Kidney (tissue), 14 donors: Measurements from ENCODE around the gene BACE1-AS. TPM values are rescaled to one million over a fixed set of nuclear protein-coding genes. Genes with fewer than 3 reads are reported as not detected.
"Not testable (repeated sequence)": the region's sequence is repeated elsewhere in the genome, so short reads cannot be mapped to it uniquely, and the experiment has no call there.

ENCODE experiments used
- DNase-seq, 5 donors: peaks; one replicate each; pipeline ENCODE4 v3.0.0-alpha.2; 2013 to 2020
- FAIRE-seq: peaks from 2 replicates; lab custom pipeline; 2012; peaks lifted over from hg19 to GRCh38; lab: Jason Lieb, UNC
- H3K27ac ChIP-seq, 2 donors: one replicate each; pipeline ENCODE4 v1.7.0; 2013; ENCODE audit warnings: low read depth in 2 of 2, low read length in 2 of 2, inconsistent platforms in 1 of 2
- H3K27me3 ChIP-seq: one replicate; pipeline ENCODE4 v1.7.1; 2013; ENCODE audit warnings: low read length, inconsistent platforms; ENCODE audit not compliant: control insufficient read depth, insufficient read depth
- H3K36me3 ChIP-seq, 3 donors: one replicate each; pipeline versions ENCODE4 v1.7.0 to v1.7.1; 2013; ENCODE audit warnings: low read length in 3 of 3, control low read depth in 1 of 3, inconsistent platforms in 1 of 3; ENCODE audit not compliant: insufficient read depth in 3 of 3, control insufficient read depth in 2 of 3
- H3K4me1 ChIP-seq, 3 donors: one replicate each; pipeline versions ENCODE4 v1.7.0 to v1.7.1; 2013; ENCODE audit warnings: low read length in 3 of 3, inconsistent platforms in 1 of 3, low read depth in 1 of 3; ENCODE audit not compliant: control insufficient read depth in 2 of 3, insufficient read depth in 2 of 3
- H3K4me3 ChIP-seq, 3 donors: one replicate each; pipeline versions ENCODE4 v1.7.0 to v1.8.1; 2013; ENCODE audit warnings: low read length in 3 of 3, control low read depth in 1 of 3, inconsistent platforms in 1 of 3
- H3K9ac ChIP-seq, 3 donors: one replicate each; pipeline versions ENCODE4 v1.7.0 to v1.7.1; 2013; ENCODE audit warnings: low read length in 3 of 3, control low read depth in 1 of 3, inconsistent platforms in 1 of 3
- H3K9me3 ChIP-seq, 3 donors: one replicate each; pipeline versions ENCODE4 v1.7.0 to v1.7.1; 2013; ENCODE audit warnings: low read length in 3 of 3, control low read depth in 1 of 3, inconsistent platforms in 1 of 3; ENCODE audit not compliant: control insufficient read depth in 2 of 3, insufficient read depth in 1 of 3
- CTCF ChIP-seq: IDR thresholded peaks from 3 replicates; pipeline ENCODE4 v1.5.1; 2012; ENCODE audit warnings: mild to moderate bottlenecking, moderate library complexity, borderline replicate concordance; ENCODE audit not compliant: insufficient read depth; ENCODE audit errors: extremely low read depth
- intact Hi-C: fragments of 100-400 bp; cut with DNase I; formaldehyde crosslinking; loops from one replicate; pipeline ENCODE4 v1.11.1; 2022
- polyA plus RNA-seq: library from polyadenylated mRNA; stranded (reverse); fragments of 350-450 nt; fragmentation: Illumina TruSeq; extraction: RNeasy Lipid Tissue Mini Kit (QIAGEN cat#74804); gene quantifications from one replicate; pipeline ENCODE4 v1.2.3, GENCODE V29; 2014; ENCODE audit warnings: low read depth, low replicate concordance; ENCODE audit not compliant: insufficient read depth
- total RNA-seq: library from RNA; stranded (reverse); fragmentation: NEBNext Ultra II Directional; extraction: Animal tissue kit (Norgen Biotek cat#: 25700); gene quantifications from one replicate; pipeline ENCODE4 v1.2.1, GENCODE V29; 2021
- donor health status: control.
- donor health status: control.
- donor health status: control.
- donor health status: control.
- donor health status: control.
- donor health status: DM: yes; HTN: yes; CAD: no.
- donor health status: Normal renal cell carcinoma (clear cell type).

Gene BACE1-AS
- total and polyA plus RNA-seq, 2 donors from 2014 or later: 8.0 to 8.9 TPM

- intact Hi-C loops: no loop called here
- no peak for TF ChIP-seq CTCF
- DNase-seq: no peak
- no peak for FAIRE-seq
- Histone ChIP-seq H3K27ac (no peak overlapping the region), H3K4me1 (no peaks in the 10 kb centered on the region), H3K4me3 (no peak overlapping the region), H3K36me3 (peaks cover 0 to 5% (median 2%) of the 10 kb centered on the region in 3 donors), H3K9me3 (no peaks in the 10 kb centered on the region), H3K27me3 (no peaks in the 10 kb centered on the region), H3K9ac (no peak overlapping the region)
These were observed 31.7 kb upstream of the BACE1-AS start for GRCh38 chr11:117259417-117259816.

- H3K4me1 ChIP-seq, H3K9ac ChIP-seq, H3K4me3 ChIP-seq, H3K27ac ChIP-seq, H3K36me3 ChIP-seq, H3K27me3 ChIP-seq, intact Hi-C loops, H3K9me3 ChIP-seq, DNase-seq, FAIRE-seq: not testable (repeated sequence)
These were observed 26.4 kb upstream of the BACE1-AS start for GRCh38 chr11:117264624-117265323.

- no peak overlapping the region for H3K9ac ChIP-seq
- peaks cover 0 to 8% (median 0%) of the 10 kb centered on the region in 3 donors for H3K36me3 ChIP-seq
- FAIRE-seq: no peak
- H3K4me3 ChIP-seq: no peak overlapping the region
- DNase-seq: no peak
- H3K9me3 ChIP-seq: no peaks in the 10 kb centered on the region
- intact Hi-C loops: no loop called here
- no peak for TF ChIP-seq CTCF
- no peak overlapping the region for H3K27ac ChIP-seq
- H3K4me1 ChIP-seq: no peaks in the 10 kb centered on the region
- H3K27me3 ChIP-seq: no peaks in the 10 kb centered on the region
These were observed 25.4 kb upstream of the BACE1-AS start for GRCh38 chr11:117265745-117266144.

- H3K9me3 ChIP-seq: no peaks in the 10 kb centered on the region
These were observed 21.3 kb upstream of the BACE1-AS start for GRCh38 chr11:117269856-117270255.

More at GRCh38 chr11:117269856-117270255, 21.3 kb upstream of the BACE1-AS start:
- Histone ChIP-seq H3K36me3 (peaks cover 0 to 2% (median 0%) of the 10 kb centered on the region in 3 donors), H3K27ac (no peak overlapping the region), H3K9ac (no peak overlapping the region), H3K4me3 (no peak overlapping the region), H3K27me3 (no peaks in the 10 kb centered on the region), H3K4me1 (no peaks in the 10 kb centered on the region)
- intact Hi-C loops: no loop called here
- TF ChIP-seq CTCF: no peak
- DNase-seq: no peak
- no peak for FAIRE-seq
